HUES6 (cell line): ENCODE data around the gene ZNF516.
"Not testable (repeated sequence)": the region's sequence is repeated elsewhere in the genome, so short reads cannot be mapped to it uniquely, and the experiment has no call there.

Experiments used
- H3K27ac ChIP-seq: 2 replicates; pipeline ENCODE4 v1.7.0; 2013; ENCODE audit warnings: low read depth, mild to moderate bottlenecking, low read length, inconsistent platforms
- H3K27me3 ChIP-seq: 2 replicates; pipeline ENCODE4 v1.6.1; 2013; ENCODE audit warnings: low read length; ENCODE audit not compliant: control insufficient read depth, insufficient read depth
- H3K36me3 ChIP-seq: 2 replicates; pipeline ENCODE4 v1.6.1; 2013; ENCODE audit warnings: low read length; ENCODE audit not compliant: control insufficient read depth, insufficient read depth
- H3K4me1 ChIP-seq: 2 replicates; pipeline ENCODE4 v1.6.1; 2013; ENCODE audit warnings: low read length; ENCODE audit not compliant: control insufficient read depth, insufficient read depth
- H3K4me3 ChIP-seq: 2 replicates; pipeline ENCODE4 v1.5.1; 2013; ENCODE audit warnings: low read depth, low read length
- H3K9ac ChIP-seq: one replicate; pipeline ENCODE4 v1.6.1; 2013; ENCODE audit warnings: mild to moderate bottlenecking, low read length
- H3K9me3 ChIP-seq: 2 replicates; pipeline ENCODE4 v1.6.1; 2013; ENCODE audit warnings: low read depth, low read length; ENCODE audit not compliant: control insufficient read depth, insufficient read depth

ZNF516 gene, protein sequence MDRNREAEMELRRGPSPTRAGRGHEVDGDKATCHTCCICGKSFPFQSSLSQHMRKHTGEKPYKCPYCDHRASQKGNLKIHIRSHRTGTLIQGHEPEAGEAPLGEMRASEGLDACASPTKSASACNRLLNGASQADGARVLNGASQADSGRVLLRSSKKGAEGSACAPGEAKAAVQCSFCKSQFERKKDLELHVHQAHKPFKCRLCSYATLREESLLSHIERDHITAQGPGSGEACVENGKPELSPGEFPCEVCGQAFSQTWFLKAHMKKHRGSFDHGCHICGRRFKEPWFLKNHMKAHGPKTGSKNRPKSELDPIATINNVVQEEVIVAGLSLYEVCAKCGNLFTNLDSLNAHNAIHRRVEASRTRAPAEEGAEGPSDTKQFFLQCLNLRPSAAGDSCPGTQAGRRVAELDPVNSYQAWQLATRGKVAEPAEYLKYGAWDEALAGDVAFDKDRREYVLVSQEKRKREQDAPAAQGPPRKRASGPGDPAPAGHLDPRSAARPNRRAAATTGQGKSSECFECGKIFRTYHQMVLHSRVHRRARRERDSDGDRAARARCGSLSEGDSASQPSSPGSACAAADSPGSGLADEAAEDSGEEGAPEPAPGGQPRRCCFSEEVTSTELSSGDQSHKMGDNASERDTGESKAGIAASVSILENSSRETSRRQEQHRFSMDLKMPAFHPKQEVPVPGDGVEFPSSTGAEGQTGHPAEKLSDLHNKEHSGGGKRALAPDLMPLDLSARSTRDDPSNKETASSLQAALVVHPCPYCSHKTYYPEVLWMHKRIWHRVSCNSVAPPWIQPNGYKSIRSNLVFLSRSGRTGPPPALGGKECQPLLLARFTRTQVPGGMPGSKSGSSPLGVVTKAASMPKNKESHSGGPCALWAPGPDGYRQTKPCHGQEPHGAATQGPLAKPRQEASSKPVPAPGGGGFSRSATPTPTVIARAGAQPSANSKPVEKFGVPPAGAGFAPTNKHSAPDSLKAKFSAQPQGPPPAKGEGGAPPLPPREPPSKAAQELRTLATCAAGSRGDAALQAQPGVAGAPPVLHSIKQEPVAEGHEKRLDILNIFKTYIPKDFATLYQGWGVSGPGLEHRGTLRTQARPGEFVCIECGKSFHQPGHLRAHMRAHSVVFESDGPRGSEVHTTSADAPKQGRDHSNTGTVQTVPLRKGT

DNA sequence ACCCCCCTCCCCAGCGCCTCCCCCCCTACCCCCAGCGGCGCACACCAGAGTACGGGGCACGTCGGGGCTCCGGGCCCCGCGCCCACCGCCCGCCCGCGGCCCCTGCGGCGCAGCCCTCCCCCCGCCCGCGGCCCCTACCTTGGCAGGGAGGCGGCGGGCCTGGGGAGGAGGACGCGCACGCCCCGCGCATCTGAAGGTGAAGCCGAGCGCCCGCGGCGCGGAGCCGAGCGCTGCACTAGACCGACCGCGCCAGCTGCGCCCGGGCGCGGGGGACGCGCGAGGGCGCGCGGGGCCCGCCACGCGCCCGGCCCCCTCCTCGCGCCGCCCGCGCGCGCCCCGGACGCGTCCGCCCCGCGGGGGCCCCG is at the start of gene ZNF516:
Gene ZNF516 (minus strand): TSS at position 237 of the 365 bp plus-strand sequence. CDS start 52,188 bp downstream, outside the sequence.
- Histone ChIP-seq H3K9ac (peak within 1 kb of the TSS; percentile 81), H3K36me3 (no peaks in the 10 kb centered on the region), H3K9me3 (no peaks in the 10 kb centered on the region), H3K27me3 (peaks cover 23% of the 10 kb centered on the region), H3K4me3 (peak within 1 kb of the TSS; percentile 84), H3K4me1 (peaks cover 15% of the 10 kb centered on the region; the same call in 1 of the 2 replicates), H3K27ac (peak within 1 kb of the TSS; percentile 64; the same call in 1 of the 2 replicates)

DNA sequence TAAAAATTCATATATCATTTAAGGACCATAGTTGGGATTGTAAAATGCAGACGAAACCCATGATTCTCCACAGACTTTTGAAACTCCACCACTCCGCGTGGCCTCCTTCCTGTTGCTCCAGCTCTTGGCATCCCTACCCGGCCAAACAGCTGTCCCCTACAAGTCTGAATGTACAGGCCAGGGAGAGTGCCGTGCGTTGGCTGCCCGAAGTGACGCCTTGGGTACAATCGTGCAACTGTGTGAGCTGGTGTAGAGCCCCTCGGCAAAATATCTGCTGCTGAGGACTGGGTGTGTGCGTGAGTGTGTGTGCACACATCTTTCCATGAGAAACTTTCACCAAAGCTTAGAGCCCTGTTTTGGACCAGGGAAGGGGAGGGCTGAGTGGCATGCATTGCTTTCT is 43.8 kb upstream of the ZNF516 start:
- Histone ChIP-seq H3K9ac (no peak overlapping the region), H3K36me3 (no peaks in the 10 kb centered on the region), H3K9me3 (no peaks in the 10 kb centered on the region), H3K27ac (no peak overlapping the region), H3K4me1 (no peaks in the 10 kb centered on the region; the same call in 1 of the 2 replicates), H3K4me3 (no peak overlapping the region), H3K27me3 (no peaks in the 10 kb centered on the region)

DNA sequence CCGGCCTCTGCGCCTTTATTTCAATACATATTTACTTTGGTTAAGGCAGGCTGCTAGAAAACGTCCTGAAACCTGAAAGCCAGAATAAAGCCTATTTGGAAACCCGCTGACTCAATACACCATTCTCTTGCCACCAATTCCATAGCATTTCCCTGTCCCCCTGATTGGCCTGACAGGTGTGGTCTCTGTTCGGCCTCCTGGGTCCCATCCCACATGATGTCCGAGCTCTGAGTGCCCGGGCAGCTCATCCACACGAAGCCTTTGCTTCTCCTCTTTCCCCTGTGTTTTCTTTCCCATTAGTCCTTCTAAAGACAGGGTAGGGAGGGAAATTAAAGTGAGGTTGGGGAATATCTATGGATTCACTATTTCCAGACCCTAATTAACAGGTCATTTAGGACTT is 42.6 kb upstream of the ZNF516 start:
- Histone ChIP-seq H3K9me3 (no peaks in the 10 kb centered on the region), H3K4me3 (no peak overlapping the region), H3K4me1 (no peaks in the 10 kb centered on the region; the same call in 1 of the 2 replicates), H3K27ac (no peak overlapping the region), H3K9ac (no peak overlapping the region), H3K27me3 (no peaks in the 10 kb centered on the region), H3K36me3 (no peaks in the 10 kb centered on the region)

DNA sequence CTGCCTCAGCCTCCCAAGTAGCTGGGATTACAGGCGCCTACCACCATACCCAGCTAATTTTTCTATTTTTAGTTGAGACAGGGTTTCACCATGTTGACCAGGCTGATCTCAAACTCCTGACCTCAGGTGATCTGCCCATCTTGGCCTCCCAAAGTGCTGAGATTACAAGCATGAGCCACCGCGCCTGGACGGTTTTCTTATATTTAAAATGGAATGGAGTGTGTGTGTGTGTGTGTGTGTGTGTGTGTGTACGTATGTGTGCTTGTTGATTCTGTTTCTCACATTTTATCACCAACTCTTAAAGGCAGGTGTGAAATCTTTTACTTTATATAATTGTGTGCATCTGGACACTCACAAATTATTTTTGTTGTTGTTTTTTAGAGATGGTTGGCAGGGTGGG is 41.6 kb upstream of the ZNF516 start:
- not testable (repeated sequence) for H3K36me3 ChIP-seq, H3K4me1 ChIP-seq, H3K4me3 ChIP-seq, H3K27me3 ChIP-seq, H3K9me3 ChIP-seq, H3K27ac ChIP-seq, H3K9ac ChIP-seq

DNA sequence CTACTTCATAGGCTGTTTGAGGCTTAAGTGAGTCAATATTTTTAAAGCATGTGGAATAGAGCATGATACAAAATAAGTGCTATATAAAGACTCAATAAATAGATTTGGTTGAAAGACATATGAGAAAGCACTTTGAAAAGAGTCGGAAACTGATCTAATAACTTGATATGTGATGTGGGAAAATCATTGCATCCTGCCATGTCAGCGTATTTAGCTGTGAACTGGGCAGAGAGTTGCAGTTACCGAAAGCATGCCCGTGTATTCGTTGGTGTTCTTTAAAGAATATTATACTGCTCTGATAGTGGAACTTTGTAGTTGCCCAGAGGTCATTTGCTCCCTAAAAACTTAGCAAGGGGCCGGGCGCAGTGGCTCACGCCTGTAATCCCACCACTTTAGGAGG is 37.8 kb upstream of the ZNF516 start:
- Histone ChIP-seq H3K9me3 (no peaks in the 10 kb centered on the region), H3K4me1 (peaks cover 14% of the 10 kb centered on the region), H3K36me3 (no peaks in the 10 kb centered on the region), H3K27ac (no peak overlapping the region), H3K9ac (no peak overlapping the region), H3K27me3 (no peaks in the 10 kb centered on the region), H3K4me3 (no peak overlapping the region)

DNA sequence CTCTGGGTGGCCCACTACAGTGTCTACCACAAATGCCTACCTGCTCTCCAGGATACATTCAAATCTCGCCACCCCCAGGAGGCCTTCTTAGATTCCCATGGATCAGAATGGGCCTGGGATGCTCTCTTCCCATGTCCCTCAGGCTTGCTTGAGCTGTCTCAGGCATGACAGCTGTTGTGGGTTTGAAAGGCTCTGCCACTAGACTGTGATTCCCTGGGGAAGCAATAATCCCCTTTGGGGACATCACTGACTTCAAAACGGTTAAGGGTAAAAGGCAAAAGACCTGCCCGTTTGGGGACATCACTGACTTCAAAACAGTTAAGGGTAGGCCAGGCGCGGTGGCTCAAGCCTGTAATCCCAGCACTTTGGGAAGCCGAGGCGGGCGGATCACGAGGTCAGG is 35.8 kb upstream of the ZNF516 start:
- H3K27me3 ChIP-seq, result no peaks in the 10 kb centered on the region
- H3K9me3 ChIP-seq, result no peaks in the 10 kb centered on the region
- H3K4me3 ChIP-seq, result no peak overlapping the region
- no peaks in the 10 kb centered on the region for H3K36me3 ChIP-seq
- no peak overlapping the region for H3K9ac ChIP-seq
- H3K4me1 ChIP-seq, result peaks cover 18% of the 10 kb centered on the region
- H3K27ac ChIP-seq, result no peak overlapping the region

DNA sequence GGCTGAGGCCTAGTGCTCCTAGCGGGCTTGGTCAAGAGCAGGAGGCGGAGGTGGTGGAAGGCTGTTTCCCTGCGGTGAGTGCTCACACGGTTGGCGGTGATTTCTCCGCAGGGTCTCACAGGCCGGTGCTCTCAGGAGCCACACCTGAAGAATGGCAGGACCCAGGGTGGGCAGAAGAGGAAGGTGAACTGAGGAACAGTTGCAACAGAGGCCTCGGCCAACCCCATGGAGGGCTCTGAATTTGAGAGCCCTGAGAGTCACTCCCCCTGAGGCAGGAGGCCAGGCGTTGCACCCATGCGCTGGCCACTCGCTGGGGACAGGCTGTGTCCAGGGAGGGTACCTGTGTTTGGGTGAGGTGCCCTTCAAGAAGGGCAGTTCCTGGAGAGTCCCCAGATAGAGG is 35.3 kb upstream of the ZNF516 start:
- Histone ChIP-seq H3K36me3 (no peaks in the 10 kb centered on the region), H3K9ac (no peak overlapping the region), H3K27me3 (no peaks in the 10 kb centered on the region), H3K27ac (no peak overlapping the region), H3K9me3 (no peaks in the 10 kb centered on the region), H3K4me3 (no peak overlapping the region), H3K4me1 (peaks cover 19% of the 10 kb centered on the region)

DNA sequence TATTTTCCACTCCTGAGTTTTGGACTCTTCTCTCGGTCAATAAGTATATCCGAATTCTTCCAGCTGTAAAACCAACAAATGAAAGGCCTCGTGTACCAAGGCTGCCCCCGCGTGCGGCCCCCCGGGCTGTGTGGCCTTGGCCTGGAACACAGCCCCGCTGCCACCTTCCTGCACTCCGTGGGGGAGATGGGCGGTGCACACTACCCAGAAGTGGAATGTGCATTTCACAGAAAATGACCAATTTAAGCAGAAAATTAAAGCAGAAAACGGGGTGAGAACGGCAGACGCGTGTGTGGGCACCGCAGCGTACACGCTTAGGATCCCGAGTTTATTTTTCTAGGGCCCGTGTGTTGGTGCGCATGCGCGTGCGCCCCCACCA is 34.4 kb upstream of the ZNF516 start:
- Histone ChIP-seq H3K27ac (no peak overlapping the region), H3K27me3 (no peaks in the 10 kb centered on the region), H3K36me3 (no peaks in the 10 kb centered on the region), H3K9ac (no peak overlapping the region), H3K4me1 (peaks cover 25% of the 10 kb centered on the region), H3K9me3 (no peaks in the 10 kb centered on the region), H3K4me3 (no peak overlapping the region)

DNA sequence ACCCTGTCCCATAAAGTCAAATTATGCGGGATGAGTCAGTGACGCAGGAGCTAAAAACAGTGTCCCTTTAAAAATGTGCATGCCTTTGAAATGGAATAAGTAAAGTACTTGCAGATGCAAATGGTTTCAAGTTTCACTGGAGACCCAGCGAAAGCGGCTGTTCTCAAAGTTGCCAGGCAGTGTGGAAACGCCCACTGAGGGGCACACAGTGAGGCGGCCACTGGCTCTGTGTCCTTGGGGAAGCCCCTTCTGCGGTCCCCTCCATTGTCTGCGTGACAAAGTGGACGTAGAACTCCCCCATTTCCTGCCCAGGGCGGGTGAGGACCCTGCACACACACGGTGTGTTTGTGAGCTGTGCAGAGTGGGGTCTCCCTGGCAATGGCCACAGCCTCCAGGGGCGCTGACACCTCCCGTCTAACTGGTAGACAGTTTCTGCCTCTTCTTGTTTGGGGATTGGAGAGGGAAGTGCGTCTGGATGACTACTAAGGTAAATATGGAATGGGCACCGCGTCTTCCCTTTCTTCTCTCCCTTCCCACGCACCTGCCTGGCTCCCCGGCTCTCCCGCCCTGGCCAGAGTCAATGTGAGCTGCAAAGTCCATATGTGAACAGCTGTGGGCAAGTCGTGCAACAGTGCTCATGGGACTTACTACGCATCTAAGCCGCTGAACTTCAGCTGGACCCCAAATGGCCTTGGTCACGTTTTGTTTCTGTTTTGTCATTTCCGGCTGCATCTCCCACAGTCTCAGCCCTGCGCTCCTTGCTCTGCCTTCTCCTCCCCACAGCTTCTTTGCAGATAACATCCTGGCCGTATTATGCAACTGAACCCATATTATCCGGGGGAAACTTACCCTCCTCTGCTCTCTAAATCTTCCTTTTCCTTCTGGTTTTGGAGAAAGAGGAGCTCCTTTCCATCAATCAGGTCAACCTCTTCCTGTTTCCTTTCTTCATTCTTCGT is 33.7 kb upstream of the ZNF516 start:
- Histone ChIP-seq H3K9ac (peak overlapping the region; percentile 16), H3K27me3 (no peaks in the 10 kb centered on the region), H3K4me1 (peaks cover 25% of the 10 kb centered on the region), H3K27ac (no peak overlapping the region), H3K36me3 (no peaks in the 10 kb centered on the region), H3K4me3 (peak overlapping the region; percentile 45), H3K9me3 (no peaks in the 10 kb centered on the region)

DNA sequence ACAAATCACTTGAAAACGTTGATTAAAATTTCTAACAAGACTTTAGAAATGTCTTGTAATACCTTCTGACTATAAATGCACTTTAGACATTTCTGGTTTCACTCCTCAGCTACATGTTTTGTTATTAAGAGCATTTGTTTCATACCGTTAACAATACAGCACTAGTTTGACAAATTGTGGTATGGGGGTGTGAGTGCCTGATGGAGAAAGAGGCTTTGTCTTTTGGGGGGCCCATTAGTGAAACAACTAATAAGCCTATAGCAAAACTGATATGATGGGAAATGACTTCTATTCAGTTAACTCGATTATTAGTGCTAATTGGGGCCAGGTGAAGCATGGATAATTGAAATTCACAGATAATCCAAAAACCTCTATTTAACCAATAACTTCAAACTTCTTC is 30.9 kb upstream of the ZNF516 start:
- Histone ChIP-seq H3K27ac (no peak overlapping the region), H3K27me3 (no peaks in the 10 kb centered on the region), H3K9ac (no peak overlapping the region), H3K4me3 (no peak overlapping the region), H3K4me1 (peaks cover 40% of the 10 kb centered on the region), H3K9me3 (no peaks in the 10 kb centered on the region), H3K36me3 (no peaks in the 10 kb centered on the region)
